HG03432 (cell line): ENCODE data around the gene KANK4.

ENCODE experiments used
- ATAC-seq: cut with Tn5 transposase; IDR thresholded peaks from one replicate; pipeline ENCODE4 v1.9.1; 2021; ENCODE audit warnings: mild to moderate bottlenecking, moderate library complexity; ENCODE audit not compliant: unreplicated experiment

Gene KANK4

DNA sequence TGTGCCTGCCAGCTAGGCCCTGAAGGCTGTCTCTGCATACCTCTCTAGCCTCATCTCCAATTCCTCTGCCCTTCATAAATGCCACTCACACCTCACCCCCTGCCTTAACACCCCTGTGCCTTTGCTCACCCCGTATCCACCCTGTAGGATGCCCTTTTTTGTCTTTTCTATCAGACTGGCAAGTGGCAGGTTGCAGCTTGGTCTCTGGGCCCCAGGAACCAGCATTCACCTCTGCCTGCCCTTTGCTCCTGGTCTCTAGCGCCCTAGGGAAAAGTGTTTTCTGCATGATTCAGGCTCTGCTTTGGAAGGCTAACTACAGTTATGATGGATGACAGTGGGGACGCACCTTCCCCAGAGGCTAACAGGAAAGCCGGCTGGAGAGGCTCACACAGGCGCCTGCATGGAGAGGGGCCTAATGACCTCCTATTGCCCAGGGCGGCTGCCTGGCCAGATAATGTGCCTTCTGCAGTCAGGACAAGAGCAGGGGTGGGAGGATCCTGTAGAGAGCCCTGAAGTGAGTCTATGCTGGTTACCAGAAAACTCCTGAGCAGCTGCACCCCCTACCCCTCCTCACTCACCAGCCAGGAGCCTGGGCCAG is 11.2 kb downstream of the KANK4 start:
- ATAC-seq, result no peak

DNA sequence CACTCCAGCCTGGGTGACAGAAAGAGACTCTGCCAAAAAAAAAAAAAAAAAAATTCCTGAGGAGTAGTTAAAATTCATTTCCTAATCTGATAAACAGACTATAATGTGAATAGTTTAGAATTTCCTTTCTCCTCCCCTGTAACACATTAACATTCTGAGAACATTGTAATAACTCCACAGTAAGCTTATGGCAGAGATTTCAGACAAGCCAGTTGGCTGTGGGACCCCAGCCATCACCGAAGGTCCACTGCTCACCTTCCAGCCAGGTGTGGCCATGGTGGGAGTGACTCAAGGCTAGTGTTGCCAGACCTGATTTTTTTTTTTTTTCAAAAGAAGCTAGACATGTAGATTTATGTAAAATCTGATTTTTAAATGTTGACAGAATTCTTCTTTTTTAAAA is 11.8 kb downstream of the KANK4 start:
- ATAC-seq, result no peak

DNA sequence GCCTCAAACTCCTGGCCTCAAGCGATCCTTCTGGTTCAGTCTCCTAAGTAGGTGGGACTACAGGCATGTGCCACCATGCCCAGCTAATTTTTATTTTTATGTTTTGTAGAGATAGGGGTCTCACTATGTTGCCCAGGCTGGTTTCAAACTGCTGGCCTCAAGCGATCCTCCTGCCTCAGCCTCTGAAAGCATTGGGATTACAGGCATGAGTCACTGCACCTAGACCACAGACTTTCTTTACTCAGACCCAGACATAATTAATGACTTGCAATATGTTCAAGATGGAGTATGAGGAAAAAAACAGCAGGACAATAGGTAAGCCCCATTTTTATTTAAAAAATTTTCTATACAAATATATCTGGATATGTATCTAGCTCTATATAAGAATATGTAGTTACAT is 13.2 kb downstream of the KANK4 start:
- no peak for ATAC-seq

DNA sequence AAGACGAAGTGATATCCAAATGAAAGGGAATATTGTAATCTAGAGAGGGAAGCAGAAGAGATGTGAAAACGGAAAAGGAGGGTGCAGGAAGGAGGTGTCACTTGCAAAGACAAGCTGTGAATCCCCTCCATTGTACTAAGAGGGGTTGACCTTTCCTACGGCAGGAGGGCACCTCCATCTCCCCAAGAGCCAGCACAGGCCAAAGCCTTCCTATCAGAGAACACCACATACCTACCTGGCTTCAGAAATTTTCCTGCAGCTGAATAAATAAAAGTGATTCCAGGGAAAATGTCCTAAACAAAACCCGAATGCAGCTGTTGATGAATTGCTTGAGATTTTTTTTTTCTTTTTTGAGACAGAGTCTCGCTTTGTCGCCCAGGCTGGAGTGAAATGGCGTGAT is 14.3 kb downstream of the KANK4 start:
- ATAC-seq, result no peak

DNA sequence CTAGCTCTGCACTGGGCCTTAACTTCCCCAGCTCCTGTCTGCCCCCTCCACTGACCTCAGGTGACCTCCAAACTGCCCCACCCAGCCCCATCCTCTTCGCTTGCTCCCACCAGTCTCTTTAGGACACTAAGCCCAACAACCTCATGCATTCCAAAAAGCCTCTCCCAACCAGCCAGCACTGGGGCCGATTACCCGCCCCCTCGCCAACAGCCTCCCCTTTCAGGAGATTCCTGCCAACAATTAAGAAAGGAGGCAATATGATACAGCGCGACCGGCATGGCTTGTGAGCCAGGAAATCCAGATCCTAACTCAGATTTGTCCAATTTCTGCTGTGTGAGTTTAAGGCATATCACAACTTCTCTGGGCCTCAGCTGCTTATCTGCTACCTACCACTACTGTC is 14.7 kb downstream of the KANK4 start:
- no peak for ATAC-seq

DNA sequence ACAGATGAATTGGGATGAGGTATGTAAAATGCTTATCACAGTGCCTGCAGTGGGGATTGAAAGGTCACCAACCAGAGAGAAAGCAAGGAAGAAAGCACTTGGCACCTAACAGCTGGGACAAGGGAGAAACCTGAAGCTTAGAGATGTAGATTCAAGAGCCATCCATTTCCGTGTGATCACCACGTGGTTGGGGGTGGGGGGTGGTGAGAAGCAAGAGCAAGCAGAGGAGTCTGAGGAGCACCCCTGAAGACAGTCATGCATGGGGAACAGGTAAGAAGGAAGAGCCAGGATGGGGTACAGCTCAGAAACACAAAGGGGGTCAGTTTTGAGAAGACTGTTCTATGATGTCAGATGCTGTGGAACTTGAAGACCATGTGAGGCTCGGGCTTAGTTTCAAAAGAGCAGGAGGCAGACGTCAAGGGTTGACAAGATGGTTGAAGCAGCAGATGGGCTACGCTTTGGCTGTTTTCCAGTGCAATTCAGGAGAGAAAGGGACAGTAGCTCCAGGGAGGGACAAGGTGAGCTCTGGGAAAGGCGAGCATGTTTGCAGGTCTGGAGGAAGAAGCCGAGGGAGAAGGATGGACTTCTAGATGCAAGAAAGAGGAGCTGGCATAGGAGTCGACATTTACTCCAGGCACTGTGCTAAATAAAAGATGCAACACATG is 17.4 kb downstream of the KANK4 start:
- ATAC-seq, result no peak

DNA sequence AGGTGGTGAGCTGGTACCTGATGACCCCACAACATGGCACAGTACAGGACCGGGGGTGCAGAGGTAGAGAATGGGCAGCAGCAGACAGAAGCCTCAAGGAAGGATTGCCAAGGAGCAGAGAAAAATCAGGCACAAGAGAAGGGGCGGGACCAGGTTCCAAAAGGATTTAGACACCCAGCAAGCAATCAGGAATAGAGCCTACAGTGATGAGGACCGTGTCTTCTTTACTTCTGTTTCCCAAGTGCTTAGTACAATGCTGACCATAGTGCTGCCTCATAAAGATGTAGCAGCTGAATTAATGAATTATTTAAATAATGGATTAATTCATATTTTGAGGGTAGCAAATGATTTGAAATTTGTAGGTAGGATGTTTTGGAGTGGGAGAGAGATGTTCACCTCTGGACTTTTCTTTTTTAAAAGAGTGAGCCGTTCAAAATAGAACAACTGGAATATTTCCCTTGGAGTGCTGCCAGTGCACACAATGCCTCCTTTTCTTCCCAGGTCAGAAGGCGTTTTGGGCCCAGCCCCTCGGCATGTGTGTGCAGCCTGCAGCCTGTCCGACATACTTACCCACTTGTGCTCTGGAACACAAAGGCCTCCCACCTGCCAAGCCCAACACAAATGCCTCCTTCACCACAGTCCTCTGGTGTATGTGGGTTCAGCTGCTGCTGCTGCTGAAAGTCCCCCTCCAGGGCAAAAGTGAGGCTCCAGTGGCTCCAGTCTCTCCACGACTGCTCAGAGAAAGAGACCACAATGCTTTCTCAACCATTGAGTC is 19.6 kb downstream of the KANK4 start:
- ATAC-seq, result no peak

DNA sequence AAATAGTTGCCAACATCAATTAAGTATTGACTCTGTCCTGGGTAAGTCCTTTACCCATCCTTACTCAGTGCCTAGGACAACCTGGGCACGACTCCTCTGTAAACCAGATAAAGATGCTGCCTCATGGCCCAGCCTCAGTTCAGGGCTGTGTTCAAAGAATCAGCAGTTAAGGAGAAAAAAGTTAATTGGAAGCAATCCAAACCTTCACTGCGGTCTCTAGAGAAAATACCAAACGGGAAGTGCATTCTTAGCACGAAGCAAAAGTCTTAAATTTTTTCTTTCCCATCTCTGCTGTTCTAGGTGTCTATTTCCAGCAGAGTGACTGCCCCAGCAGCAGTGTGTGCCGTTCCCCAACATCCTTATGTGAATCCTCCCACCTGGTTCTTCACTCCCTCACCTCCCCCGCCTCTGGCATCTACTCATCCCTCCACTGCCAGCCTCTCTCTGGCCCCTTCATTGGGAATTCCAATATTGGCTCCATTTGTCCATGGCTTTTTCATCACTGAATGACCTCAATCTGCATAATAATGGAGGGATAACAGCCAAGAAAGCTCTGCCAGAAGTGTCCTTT is 23.2 kb downstream of the KANK4 start:
- peak; percentile 83 for ATAC-seq

DNA sequence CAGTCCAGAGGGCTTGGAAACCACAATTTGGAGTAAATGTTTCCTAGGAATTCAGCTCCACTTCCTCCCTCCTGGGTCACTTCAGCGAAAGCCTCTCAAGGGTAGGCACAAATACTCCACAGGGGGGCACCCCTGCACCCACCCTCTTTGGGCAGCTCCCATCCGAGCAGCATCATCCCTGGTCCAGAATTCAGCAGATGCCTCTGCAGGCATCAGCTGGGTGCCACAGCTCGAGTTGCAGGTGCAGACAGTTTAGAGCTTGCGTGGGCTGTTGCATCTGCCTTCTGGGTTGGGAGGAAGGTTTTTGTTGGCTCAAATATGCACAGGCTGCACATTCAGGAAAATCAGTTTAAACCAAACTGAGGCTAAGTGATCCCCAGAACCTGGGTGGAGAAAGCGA is 25.0 kb downstream of the KANK4 start:
- no peak for ATAC-seq

DNA sequence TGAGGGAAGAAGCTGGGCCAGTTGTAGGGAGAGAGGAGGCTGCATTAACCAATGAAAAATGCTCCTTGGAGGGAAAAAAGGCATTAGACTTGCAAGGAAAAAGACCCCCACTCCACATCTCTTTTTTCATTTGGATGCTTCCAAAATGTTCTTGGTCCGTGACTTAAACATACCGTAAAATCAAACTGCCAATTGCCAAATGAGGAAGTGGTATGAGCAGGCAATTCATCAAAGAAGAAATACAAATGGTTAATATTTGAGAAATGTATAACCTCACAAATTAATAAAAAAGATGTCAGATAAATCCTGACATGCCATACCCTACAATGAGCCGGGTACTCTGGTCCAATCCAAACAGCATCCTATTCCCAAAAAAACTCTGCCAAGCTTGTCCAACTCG is 30.6 kb downstream of the KANK4 start:
- no peak for ATAC-seq

DNA sequence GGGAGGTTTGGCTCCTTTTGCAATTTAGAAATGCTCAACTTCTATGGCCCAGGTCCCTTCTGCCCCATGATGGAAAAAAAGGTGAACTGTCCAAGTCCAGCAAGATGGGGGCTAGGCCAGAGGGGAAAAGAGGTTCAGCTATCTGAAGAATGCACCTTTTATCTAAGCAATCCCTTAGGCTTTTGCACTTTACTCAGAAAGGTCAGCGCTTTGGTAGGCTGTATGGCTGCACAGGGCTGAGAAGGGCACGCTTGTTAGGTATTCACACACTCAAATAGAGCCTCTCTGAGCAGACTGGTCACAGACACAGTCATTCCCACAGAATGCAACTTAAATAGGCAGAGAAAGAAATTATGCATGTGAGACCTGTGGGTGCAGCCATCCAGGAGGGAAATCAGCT is 31.0 kb downstream of the KANK4 start:
- no peak for ATAC-seq

DNA sequence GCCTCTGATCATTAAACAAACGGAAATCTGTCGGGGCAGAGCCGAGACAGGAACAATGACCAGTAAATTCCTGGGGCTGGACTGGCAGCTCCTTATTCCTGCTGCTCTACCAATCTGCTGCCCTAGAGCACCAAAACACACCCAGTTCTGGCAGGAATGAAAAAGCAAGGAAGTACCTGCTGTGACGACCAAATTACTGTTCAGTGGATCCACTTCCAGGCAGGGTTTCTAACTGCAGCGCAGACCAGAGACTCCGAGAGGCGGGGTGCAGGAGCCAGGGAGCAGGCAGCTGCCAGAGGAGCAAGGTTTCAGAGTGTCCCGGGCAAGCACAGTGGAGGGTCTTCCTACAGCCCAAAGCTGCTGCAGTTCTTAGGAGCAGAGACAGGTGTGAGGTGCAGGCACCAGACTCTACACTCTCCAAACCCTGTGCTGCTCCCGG is 32.4 kb downstream of the KANK4 start:
- no peak for ATAC-seq

DNA sequence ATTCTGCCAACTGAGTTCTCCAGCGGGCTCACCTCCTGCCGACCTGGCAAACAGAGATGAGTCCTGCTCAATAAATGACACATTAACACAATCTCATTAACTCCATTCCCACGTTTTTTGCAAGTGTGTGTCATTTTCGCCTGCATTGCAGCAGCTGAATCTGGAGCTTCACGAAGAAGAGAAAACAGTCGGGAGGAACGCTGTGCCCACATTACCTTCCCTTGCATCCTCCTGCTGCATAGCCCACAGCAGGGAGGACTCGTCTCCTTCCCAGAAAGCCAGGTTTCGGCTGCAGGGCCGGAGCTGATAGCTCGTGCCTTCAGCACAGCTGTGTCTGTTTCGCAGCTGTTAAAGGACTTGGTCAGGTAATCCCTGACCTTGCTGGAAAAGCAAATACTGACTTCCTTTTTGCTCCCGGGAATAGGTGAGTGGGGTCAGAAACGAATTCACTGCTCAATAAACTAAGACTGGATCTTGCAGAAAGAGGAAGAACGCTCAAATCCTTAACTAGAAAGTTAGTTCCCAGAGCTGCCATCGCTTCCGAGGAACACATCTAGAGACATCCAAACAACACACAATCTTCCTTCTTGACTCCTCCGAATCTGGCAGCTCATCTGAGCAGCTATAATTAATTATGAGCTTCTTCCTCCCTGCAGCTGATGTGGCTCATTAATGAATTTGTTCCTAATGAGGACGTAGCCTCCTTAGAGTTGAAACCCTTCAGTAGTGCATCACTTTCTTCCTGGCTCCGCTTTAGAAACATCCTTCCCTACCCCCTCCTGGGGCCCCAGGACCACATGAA is 33.0 kb downstream of the KANK4 start:
- no peak for ATAC-seq

DNA sequence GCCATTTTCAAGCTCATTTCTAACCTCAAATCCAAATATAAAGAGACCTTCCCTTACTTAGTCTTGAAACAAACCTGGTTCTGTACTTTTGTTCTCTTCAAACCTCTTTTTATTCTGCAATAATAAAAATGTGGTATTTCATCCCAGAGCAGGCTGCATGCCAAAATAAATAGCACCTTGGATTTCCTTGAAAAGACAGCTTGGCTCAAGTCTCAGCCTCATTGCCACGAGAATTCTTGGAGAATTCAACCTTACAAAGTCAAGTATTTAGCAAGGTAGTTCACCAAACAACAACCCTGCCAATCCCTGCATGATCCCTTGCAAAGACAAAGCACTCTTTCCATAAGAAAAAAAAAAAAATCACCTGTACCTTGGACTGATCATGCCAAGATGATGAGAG is 33.8 kb downstream of the KANK4 start:
- ATAC-seq, result no peak

DNA sequence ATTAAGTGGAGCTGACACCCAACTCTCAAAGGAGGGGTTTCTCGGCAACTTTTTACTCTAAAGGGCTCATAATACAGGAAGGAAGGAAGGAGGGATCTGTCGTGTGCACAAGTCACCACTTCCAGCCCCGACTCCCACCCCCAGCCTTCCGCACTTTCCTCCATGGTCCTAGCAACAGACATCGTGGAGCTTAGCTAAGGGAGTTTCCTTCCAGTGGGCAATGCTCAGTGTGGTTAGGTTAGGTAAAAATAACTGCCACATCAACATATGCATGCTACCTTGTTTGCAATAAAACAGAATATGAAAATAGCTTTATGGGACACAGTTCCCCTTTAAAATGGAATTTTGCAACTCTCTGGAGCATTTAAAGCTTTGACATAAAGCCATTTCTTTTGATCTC is 35.2 kb downstream of the KANK4 start:
- ATAC-seq, result no peak

DNA sequence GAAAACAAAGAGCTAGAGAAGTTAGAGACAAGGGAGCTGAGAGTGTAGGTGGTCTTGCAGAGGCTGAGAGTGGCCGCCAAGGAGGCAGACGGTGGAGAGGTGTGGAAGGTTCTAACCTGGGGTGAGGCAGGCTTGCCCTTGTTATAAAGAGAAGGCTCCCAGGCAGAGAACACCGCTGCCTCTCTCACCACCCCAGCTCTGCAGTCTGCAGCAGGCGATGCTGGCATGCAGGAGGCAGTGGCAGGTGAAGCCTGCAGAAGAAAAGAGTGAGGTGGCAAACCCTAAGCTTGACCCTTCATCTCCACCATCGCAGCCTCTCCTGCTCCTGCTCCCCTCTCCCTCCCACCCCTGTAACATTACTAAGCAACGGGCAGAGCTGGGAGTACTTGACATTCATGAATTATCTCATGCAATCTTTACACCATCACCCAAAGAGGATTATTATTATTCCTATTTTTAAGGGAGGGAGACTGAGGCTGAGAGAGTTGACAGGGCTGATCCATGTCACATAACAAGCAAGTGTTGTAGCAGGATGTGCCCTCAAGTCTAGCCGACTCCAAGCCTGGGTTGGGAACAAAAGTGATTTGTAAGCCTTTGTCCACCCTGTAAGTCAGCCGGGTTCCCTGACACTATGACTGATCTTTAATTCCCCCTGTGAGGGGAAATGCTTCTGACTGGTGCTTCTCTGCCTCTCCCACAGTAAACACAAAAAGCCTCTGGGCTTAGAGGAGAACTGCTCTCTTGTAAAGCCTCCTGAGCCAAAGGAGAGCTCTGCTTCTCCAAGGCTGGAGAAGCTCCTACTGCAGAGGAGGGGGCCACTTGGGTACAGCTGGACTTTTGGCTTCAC is 36.1 kb downstream of the KANK4 start:
- ATAC-seq, result no peak

DNA sequence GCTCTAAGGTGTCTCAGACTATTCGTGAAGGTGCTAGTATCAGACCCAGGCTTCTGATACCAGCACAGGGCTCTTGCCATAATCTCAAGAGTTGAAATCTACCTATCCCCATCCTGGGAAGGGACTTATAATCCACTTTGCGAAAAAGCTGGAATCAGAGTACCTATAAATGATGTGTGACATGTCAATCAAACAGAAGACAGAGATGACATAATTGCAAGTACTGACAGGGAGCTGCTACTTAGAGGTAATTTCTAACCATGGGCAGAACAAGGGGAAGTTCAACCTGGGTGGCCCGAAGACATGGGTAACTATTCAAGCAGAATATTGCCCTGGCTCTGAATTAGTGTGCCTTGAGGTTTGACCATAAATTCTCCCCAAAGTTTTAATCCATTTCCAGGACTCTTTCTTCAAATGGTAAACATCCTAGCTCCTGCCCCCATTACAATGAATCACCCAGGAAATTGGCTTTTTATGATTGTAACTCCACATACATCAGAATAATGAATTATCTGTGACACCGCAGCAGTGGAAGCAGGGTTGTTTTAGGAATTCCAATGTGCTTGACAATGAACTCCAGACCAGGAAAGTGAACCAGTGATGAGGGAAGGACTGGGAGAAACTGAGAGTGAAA is 37.2 kb downstream of the KANK4 start:
- no peak for ATAC-seq

DNA sequence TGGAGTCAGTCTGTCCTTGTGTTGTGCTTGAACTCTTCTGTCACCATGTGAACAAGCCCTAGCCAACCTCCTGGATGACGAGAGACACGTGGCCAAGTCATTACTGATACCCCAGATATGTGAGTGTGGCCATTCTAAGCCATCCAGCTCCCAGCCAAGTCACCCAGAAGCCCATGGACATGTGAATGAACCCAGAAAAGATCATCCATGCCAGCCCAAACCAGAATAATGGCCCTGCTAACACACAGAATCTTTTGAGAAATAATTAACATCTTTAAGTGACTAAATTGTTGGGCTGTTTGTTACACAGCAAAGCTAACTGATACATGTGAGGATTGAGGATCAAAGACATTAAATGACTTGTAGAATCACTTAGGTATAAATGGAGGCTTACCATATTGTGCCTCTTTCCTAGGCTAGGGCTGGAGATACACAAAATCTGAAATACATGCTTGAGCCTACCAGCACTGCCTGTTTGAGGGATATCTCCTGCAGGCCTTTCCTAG is 38.2 kb downstream of the KANK4 start:
- no peak for ATAC-seq

DNA sequence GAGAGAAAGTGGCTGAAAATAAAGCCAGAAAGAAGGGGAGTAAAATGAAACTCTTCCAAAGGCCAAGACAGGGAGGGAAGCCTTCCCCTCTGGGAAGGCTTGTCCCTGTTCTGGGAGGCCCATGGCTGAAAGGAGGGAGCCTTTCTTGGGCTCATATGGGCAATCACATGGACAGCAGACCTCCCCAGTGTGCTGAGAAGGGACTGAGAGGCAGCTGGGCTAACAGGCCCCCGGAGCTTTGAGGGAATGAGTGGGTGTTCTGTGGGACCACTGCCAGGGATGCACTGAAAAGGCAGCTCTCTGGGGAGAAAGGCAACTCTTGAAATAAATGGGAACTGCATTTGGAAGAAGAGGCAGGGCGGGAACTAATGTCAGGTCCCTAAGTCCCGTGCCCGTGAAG is 39.1 kb downstream of the KANK4 start:
- ATAC-seq, result no peak

DNA sequence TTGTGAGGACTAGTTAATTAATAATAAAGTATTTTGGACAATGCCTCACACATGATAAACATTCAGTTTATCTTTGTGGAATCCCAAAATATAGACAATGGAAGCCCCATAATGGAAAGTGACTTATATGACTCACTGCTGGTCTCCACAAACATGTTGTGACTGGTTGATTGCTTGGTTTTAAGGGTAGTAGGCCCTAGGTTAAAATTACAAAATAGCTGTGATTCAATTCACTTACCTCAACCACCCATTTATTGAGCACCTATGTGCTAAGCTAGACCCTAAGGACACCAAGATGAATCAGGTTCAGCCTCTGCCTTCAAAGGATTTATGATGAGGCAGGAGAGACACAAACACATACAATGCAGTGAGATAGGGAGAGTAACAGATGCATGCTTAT is 42.4 kb downstream of the KANK4 start:
- ATAC-seq, result no peak
